Measurements from ENCODE around the gene ARMH1. TPM values are rescaled to one million over a fixed set of nuclear protein-coding genes. Genes with fewer than 3 reads are reported as not detected.

ARMH1 gene
- total RNA-seq, 1 experiment from 2014 or later: 2.8 TPM

DNA sequence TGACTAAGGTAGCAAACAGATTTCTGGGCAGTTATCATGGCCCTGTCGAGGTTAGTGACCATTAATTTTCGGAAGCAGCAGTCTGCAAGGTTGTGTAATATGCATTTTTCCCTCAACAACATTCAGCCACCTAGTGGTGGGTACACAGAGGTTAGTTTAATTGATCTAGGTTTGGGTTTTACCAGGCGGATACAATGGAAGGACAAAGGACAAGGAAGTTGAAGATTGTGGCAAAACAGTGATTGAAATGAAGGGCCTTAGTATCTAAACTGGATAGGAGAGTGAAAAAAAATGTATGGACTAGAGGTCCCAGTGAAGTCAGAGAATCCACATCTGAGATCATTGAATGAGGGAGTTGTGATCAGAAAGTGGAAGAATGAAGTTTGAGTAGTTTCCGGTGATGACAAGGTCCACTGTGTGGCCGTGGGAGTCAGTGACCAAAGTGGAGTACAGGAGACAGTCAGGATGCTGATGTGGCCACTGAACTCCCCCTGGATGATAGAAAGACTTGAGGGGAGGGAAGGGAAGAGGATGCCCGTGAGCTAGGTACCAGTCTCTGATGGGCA lies 2.8 kb downstream of the ARMH1 start:
- CTCF ChIA-PET: no interaction called here
- BruUV-seq (replicated peaks): no TSS peak
- Histone ChIP-seq H3K9me3 (ENCODE audit: control insufficient read depth, insufficient read depth, low read depth, low read length) (no peaks in the 10 kb centered on the region), H3K4me3 (ENCODE audit: low read depth in 2 of 2, low read length in 2 of 2) (no peak overlapping the region), H3K36me3 (ENCODE audit: control insufficient read depth, insufficient read depth, low read length) (no peaks in the 10 kb centered on the region), H3K4me1 (ENCODE audit: control insufficient read depth, insufficient read depth, low read length) (peaks cover 22% of the 10 kb centered on the region), H3K27ac (ENCODE audit: low read length) (no peak overlapping the region), H3K27me3 (ENCODE audit: control insufficient read depth, insufficient read depth, low read length) (no peaks in the 10 kb centered on the region)
- intact Hi-C loops (cut with micrococcal nuclease; ENCODE audit: unreplicated experiment): no loop called here
- in situ Hi-C loops (cut with HindIII; ENCODE audit: low pct_unique_long_range_greater_than_20kb, low sequenced_read_pairs): no loop called here
- DNase-seq (ENCODE audit: low read depth, low spot score) (no peak), ATAC-seq (no peak)
- TF ChIP-seq POLR2AphosphoS5 (IDR thresholded peaks at IDR 0.05; ENCODE audit: low read depth, low read length) (no peak), CTCF (IDR thresholded peaks at IDR 0.05) (peak; percentile 75; the same call in 1 of the 2 replicates)
- POLR2A ChIA-PET: no interaction called here

- no peak overlapping the region for H3K27ac ChIP-seq (ENCODE audit: low read length)
- in situ Hi-C loops (cut with HindIII; ENCODE audit: low pct_unique_long_range_greater_than_20kb, low sequenced_read_pairs) (no loop called here), intact Hi-C loops (cut with micrococcal nuclease; ENCODE audit: unreplicated experiment) (no loop called here)
- TF ChIP-seq POLR2AphosphoS5 (IDR thresholded peaks at IDR 0.05; ENCODE audit: low read depth, low read length): no peak
- no peak for TF ChIP-seq CTCF (IDR thresholded peaks at IDR 0.05)
- TF ChIP-seq REST (IDR thresholded peaks at IDR 0.05; ENCODE audit: insufficient read depth in 1 of 2, low read depth in 2 of 2, low read length in 1 of 2): no peak
- no peak for TF ChIP-seq SIN3A (IDR thresholded peaks at IDR 0.05; ENCODE audit: borderline replicate concordance, insufficient read depth, low read depth, low read length)
- no peak for TF ChIP-seq TCF7L2 (IDR thresholded peaks at IDR 0.05; ENCODE audit: low read depth, low read length)
- H3K4me1 ChIP-seq (ENCODE audit: control insufficient read depth, insufficient read depth, low read length): peaks cover 14% of the 10 kb centered on the region; the same call in 1 of the 2 replicates
- ChIA-PET POLR2A (no interaction called here), CTCF (no interaction called here)
- BruUV-seq (replicated peaks): no TSS peak
- no peaks in the 10 kb centered on the region for H3K27me3 ChIP-seq (ENCODE audit: control insufficient read depth, insufficient read depth, low read length)
- no peak for ATAC-seq
- no peak for DNase-seq (ENCODE audit: low read depth, low spot score)
- H3K9me3 ChIP-seq (ENCODE audit: control insufficient read depth, insufficient read depth, low read depth, low read length): no peaks in the 10 kb centered on the region
- no peak overlapping the region for H3K4me3 ChIP-seq (ENCODE audit: low read depth in 2 of 2, low read length in 2 of 2)
- H3K36me3 ChIP-seq (ENCODE audit: control insufficient read depth, insufficient read depth, low read length): no peaks in the 10 kb centered on the region
Observed at GRCh38 chr1:44678120-44678519, 3.6 kb downstream of the ARMH1 start.
